HG03354 (cell line): ENCODE data around the gene MXD4.

Experiments
- ATAC-seq: cut with Tn5 transposase; IDR thresholded peaks from one replicate; pipeline ENCODE4 v1.9.1; 2021; ENCODE audit warnings: mild to moderate bottlenecking; ENCODE audit not compliant: unreplicated experiment, poor library complexity, severe bottlenecking

The MXD4 gene

GRCh38 chr4:2295500-2295899 lies 33.6 kb upstream of the MXD4 start:
- no peak for ATAC-seq

DNA sequence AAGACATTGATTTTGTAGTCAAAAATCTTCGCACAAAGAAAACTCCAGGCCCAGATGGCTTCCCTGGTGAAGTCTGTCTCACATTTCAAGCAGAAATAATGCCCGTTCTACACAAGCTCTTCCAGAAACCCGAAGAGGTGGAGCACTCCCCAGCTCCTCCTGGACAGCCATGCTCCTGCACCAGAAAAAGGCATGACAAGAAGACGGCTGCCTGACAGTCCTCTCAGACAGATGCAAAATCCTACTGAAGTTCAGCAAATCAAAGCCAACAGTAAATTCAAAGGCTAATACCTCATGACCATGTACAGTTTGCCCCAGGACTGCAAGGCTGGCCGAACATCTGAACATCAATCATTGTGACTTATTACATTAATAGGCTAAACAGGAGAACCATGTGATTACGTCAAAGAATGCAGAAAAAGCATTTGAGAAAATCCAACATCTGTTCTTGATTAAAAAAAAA lies 30.8 kb upstream of the MXD4 start:
- ATAC-seq: no peak

DNA sequence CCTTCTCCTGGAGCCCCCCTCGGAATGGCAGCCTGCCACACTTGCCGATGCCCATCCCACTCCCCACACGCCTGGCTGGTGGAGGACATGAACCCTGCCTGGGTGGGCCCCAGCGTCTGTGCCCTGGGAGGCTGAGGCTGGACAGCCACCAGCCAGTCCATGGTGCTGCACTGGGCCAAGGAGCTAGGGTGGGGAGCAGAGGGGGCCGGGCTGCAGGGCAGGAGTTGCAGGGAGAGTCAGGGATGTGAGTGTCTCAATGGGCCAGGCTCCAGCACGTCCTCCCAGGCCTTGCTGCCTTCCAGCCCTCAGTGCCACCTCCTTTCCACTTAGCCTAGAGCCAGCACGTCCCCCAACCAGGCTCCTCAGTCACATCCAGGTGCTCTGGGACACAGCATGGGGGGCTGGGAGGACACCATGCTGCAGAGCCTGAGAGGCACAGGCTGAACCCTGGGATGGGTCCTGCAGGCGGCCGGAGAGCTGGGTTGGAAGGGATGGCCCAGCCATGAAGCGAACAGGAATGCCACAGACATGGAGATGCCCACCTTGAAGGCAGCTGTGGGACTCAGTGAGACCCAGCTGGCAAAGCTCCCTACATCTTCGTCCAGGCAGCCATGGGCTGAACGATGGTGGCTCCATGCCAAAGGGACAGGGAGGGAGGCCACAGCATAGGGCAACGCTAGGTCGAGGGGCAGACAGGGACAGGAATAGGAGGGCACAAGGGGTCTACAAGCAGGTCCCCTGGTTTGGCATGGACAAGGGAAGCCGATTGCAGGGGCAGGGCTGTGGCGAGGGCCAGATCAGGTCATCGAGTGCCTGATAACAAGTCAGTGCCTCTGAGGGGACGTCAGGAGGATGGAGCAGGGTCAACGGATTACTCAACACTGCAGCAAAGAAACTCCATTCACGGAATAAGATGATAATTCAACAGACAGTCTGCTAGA lies 30.1 kb upstream of the MXD4 start:
- ATAC-seq: no peak

GRCh38 chr4:2290974-2291704 lies 29.2 kb upstream of the MXD4 start:
- no peak for ATAC-seq

DNA sequence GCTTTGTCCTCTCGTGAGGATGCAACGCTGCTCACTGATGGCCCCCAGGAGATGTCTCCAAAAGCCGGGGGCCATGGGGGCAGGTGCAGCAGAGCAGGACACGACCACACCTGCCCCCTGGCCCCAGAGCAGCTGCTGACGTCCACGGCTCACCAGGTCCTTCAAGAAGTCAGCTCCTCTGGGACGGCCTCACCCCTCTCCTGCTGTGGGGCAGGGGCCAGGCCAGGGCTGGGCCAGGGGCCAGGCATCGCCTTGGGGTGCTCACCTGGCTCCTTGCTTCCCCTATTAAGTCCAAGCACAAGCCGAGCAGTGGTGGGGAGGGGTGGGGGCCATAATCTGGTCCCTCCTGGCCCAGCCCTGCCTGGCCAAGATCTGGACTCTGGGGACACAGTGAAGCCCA lies 28.6 kb upstream of the MXD4 start:
- no peak for ATAC-seq

DNA sequence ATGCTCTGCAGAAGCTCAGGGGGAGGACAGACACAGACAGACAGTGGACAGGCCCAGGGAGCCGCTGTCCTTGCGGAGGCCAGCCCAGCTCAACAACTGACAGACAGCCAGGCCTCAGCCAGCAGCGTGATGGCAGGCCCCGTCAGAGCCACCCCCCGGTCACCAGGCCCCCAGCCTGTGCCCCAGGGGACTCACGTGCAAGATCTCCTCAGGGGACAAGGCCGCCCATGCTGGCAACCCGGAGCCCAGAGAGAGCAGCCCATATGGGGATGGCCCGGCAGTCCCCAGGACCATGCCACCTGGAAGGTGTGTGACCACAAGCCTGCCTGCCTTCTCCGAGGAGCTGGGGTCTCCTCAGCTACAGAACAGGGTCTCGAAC lies 28.0 kb upstream of the MXD4 start:
- no peak for ATAC-seq

GRCh38 chr4:2289311-2289954 lies 27.5 kb upstream of the MXD4 start:
- ATAC-seq: no peak

DNA sequence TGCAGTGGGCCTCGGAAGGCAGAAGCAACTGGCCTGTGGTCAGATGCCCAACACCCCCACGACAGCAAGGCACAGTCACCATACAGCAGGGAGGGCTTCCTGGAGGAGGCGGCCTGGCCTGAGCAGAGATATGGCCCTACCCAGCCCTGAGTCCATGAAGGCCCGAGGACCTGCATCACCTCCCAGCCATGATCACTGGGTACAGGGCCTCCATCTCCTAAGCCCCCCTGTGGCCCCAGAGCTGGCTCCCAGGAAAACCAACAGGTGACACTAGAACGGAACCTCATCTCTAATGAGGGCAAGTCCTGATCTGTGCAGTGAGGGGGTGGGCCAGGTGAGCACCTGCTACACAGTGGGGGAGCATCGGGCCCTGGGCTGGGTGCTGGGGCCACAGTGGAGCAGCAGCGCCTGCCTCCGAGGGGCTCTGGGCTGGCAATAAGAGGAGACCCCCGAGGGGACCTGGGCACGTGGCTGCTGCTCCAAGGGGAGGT lies 26.2 kb upstream of the MXD4 start:
- no peak for ATAC-seq

DNA sequence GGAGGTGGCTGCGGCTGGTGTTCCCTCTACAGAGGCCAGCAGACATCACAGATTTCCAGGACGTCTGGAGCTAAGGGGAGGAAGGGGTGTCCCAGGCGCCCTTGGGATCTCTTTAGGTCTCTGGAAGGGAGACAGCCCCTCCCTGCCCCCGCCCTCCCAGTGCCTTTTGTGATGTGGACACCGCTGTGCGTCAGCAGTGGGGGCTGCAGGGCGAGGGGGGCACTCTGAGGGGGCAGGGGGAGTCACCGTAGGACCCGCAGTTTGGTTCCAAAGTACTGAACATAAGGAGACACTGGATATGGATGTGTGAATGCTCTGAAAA lies 25.6 kb upstream of the MXD4 start:
- ATAC-seq: no peak

- ATAC-seq: no peak
Measured at GRCh38 chr4:2286904-2287593, 25.1 kb upstream of the MXD4 start.

GRCh38 chr4:2285613-2286381 lies 23.9 kb upstream of the MXD4 start:
- ATAC-seq: no peak

DNA sequence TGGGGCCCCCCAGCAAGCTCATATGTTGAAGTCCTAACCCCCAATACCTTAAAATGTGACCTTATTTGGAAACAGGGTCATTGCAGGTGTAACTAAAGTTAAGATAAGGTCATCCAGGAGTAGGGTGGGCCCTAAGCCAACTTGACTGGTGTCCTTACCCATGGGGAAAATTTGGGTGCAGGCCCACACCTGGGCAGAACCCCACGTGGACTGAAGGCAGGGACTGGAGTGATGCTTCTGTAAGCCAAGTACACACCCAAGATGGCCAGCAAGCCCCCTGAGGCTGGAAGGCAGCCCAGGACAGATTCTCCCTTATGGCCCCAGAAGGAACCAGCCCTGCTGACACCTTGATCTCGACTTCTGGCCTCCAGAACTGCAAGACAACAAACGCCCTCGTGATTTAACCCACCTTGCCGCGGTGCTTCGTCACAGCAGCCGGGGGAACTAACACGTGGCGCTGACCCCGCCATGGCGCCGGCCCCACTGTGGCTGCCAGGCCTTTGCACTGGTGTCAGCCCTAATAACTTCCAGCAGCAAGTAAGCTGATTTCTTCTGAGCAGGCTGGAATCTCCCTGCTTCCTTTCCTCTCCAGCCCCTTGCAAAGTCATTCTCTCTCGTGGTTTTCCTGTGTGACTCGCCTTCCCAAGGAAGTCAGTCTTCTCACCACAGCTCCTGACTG lies 23.2 kb upstream of the MXD4 start:
- no peak for ATAC-seq

DNA sequence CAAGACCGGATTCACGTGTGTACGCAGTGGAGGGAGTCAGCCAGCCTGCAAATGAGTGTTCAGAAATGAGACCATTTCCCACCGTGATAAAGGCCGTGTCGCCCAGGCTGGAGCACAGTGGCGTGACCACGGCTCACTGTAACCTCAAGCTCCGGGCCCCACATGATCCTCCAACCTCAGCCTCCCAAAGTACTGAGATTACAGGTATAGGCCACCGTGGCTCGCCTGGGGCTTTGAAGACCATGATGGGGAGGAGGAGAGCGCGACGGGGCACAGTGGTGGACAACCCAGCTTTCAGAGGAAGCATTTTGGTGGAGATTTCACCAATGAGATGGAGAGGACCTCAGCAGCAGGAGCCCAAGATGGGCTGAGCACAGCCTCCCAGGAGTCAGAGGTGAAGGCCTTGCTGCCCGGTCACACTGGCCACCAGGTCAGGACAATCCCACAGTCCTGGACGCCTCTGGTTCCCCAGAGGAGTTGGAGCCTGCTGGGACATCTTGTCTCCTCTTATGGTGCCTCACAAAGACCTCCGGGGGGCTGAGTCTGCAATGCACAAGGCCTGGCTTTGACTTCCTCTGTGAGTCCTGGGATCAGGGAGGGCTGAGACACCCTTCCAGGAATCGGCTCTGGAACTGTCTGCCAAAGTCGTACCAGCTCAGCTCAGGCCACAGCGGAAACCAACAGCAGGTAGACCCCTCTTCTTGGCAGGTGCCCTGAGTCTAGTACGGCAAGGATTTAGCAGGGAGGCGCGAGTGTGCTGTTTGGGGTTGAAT lies 22.4 kb upstream of the MXD4 start:
- ATAC-seq: no peak

DNA sequence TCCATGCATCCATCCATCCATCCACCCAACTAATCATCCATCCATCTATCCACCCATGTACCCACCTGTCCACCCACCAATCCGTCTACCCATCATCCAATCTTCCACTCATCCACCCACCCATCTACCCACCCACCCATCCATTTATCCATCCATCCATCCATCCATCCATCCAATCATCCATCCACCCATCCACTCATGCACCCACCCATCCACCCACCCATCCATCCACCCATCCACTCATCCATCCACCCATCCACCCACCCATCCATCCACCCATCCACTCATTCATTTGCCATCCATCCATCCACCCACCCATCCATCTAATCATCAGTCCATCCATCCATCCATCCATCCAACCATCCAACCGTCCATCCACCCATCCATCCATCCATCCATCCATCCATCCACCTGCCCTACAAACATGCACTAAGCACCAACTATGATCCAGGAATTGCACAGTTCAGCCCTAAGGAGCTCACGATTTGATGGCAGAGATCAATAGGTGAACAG lies 21.3 kb upstream of the MXD4 start:
- no peak for ATAC-seq

- peak; percentile 82 for ATAC-seq
Measured at GRCh38 chr4:2281575-2282343, 19.9 kb upstream of the MXD4 start.

GRCh38 chr4:2280531-2281300 lies 18.8 kb upstream of the MXD4 start:
- ATAC-seq: no peak
